Thoracic aorta (tissue), 2 donors: Measurements from ENCODE around the gene TMEM209. TPM values are rescaled to one million over a fixed set of nuclear protein-coding genes. Genes with fewer than 3 reads are reported as not detected.
"Not testable (repeated sequence)": the region's sequence is repeated elsewhere in the genome, so short reads cannot be mapped to it uniquely, and the experiment has no call there.

Source experiments
- ATAC-seq: fragments of 150-250 bp; one replicate; pipeline ENCODE4 v1.8.0; 2017; ENCODE audit warnings: low read depth; ENCODE audit not compliant: insufficient number of reproducible peaks, low FRiP score
- DNase-seq: peaks from one replicate; pipeline ENCODE4 v3.0.0-alpha.2; 2020; ENCODE audit warnings: low spot score
- H3K27ac ChIP-seq, 2 donors: fragments of 200-600 bp; sonication (generic); 1 replicate in 1 of 2; 2 replicates in 1 of 2; pipeline ENCODE4 v1.5.1; 2016; ENCODE audit warnings: mild to moderate bottlenecking in 2 of 2, moderate library complexity in 2 of 2
- H3K27me3 ChIP-seq: fragments of 200-600 bp; sonication (generic); replicated peaks from 2 replicates; pipeline ENCODE4 v1.6.0; 2016; ENCODE audit warnings: mild to moderate bottlenecking; ENCODE audit not compliant: insufficient read depth
- H3K36me3 ChIP-seq: fragments of 200-600 bp; sonication (generic); one replicate; pipeline ENCODE4 v1.5.1; 2016
- H3K4me1 ChIP-seq, 2 donors: fragments of 200-600 bp; sonication (generic); 1 replicate in 1 of 2; 2 replicates in 1 of 2; pipeline versions ENCODE4 v1.5.1 to v1.6.0; 2016; ENCODE audit warnings: low read depth in 2 of 2, mild to moderate bottlenecking in 1 of 2; ENCODE audit not compliant: control insufficient read depth in 1 of 2
- H3K4me3 ChIP-seq: fragments of 200-600 bp; sonication (generic); 2 replicates; pipeline ENCODE4 v1.5.1; 2016; ENCODE audit warnings: mild to moderate bottlenecking
- H3K9me3 ChIP-seq: fragments of 200-600 bp; sonication (generic); 2 replicates; pipeline ENCODE4 v1.5.1; 2016
- total RNA-seq, 2 donors: library from RNA; depleted of rRNA; stranded (reverse); fragments of >200 nt; gene quantifications; one replicate each; pipeline versions ENCODE4 v1.1.0 to v1.2.3, GENCODE V29; 2016
- TF ChIP-seq, protein P1 (sequence below): fragments of 200-600 bp; sonication (generic); IDR thresholded peaks from one replicate; pipeline ENCODE4 v1.5.1; 2019; ENCODE audit warnings: antibody characterized with exemption

TMEM209 gene
- total RNA-seq, 2 donors from 2014 or later = 8.7 to 9.9 TPM

DNA sequence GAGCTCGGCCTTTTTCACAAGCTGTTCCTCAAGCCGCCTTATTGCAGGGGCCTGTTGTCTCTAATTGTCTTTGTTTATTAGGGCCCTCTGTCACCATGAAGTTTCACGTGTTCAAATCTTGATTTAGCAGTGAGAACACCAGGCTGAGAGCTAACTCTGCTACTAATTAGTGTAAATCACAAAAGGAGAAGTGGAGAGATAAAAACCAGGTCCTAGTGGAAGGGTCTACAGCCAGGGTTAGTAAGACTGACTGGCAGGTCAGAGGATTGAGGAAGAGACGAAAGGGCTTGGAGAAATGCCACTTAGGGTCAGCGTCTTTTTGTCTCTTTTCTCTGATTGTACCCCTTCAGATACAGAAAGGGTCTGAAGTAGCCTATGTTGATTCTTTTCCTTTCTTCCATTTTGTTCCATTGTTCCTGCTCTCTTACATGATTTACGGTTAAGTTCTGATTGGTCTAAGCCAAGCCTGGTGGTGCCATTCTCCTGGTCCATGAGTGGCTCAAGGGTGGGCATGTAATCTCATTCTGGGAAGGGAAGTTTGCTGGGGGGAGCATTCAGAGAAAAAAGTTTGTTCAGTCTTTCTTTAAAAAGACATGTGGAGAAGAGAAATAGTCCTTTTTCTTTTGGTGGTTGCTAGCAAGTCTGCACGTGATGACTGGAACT lies 23.8 kb upstream of the TMEM209 start:
- TF ChIP-seq, protein P1, sequence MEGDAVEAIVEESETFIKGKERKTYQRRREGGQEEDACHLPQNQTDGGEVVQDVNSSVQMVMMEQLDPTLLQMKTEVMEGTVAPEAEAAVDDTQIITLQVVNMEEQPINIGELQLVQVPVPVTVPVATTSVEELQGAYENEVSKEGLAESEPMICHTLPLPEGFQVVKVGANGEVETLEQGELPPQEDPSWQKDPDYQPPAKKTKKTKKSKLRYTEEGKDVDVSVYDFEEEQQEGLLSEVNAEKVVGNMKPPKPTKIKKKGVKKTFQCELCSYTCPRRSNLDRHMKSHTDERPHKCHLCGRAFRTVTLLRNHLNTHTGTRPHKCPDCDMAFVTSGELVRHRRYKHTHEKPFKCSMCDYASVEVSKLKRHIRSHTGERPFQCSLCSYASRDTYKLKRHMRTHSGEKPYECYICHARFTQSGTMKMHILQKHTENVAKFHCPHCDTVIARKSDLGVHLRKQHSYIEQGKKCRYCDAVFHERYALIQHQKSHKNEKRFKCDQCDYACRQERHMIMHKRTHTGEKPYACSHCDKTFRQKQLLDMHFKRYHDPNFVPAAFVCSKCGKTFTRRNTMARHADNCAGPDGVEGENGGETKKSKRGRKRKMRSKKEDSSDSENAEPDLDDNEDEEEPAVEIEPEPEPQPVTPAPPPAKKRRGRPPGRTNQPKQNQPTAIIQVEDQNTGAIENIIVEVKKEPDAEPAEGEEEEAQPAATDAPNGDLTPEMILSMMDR = no peak
- no peak overlapping the region for H3K27ac ChIP-seq
- H3K27me3 ChIP-seq = no peaks in the 10 kb centered on the region
- no peak overlapping the region for H3K4me3 ChIP-seq
- no peaks in the 10 kb centered on the region for H3K9me3 ChIP-seq
- H3K4me1 ChIP-seq = no peaks in the 10 kb centered on the region
- no peak for ATAC-seq
- DNase-seq = no peak
- H3K36me3 ChIP-seq = no peaks in the 10 kb centered on the region

DNA sequence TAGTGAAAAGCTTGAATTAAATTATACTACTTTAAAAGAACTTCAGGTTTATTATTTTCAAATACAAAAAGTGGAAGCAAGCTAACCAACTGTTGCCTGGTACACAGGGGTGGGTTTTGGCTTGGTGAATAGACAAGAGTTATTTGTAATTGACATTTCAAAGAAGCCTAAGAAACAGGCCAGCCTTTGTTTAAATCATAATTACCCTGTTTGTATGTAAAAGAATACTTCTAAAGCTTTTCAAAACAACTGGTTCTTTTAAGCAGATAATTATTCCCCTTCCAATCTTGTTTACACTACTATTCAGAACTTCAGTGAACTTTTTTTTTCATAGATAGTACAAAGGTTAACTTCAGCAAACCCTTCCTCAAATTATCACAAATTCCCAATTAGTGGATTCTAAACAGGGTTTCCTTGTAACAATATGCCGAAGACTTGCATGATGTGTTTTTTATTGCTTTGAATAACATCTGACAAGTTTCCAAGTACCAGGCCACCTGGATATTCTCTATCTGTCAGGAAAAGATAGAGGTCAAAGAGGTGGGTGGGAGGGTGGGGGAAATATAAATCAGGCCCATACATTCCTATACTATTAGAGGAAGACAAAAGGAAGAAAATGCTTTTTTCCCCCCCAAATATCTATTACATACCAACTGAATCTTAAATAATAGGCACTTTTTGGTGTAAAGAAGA lies 22.8 kb upstream of the TMEM209 start:
- H3K4me3 ChIP-seq = no peak overlapping the region
- H3K27me3 ChIP-seq = no peaks in the 10 kb centered on the region
- H3K27ac ChIP-seq = no peak overlapping the region
- no peaks in the 10 kb centered on the region for H3K9me3 ChIP-seq
- H3K36me3 ChIP-seq = no peaks in the 10 kb centered on the region
- H3K4me1 ChIP-seq = no peaks in the 10 kb centered on the region
- TF ChIP-seq, protein P1 = no peak
- ATAC-seq = no peak
- no peak for DNase-seq

DNA sequence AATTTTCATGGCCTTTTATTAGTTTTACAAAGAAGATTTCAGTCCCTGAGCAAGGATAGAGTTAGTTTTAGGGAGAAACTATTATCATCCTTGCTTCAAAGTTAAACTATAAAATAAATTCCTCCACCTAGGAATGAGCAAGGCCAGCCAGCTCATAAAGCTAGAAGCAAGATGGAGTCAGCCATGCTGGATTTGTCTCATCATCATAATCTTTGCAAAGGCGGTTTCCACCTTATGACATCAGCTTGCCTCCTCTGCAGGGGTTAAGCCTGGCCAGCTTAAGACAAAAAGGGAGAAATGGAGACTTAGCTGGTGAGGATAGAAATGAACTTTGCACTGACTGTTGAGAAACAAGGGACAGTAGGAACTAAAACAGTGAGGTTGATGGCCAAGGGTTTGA lies 21.1 kb upstream of the TMEM209 start:
- H3K27me3 ChIP-seq = no peaks in the 10 kb centered on the region
- H3K27ac ChIP-seq = no peak overlapping the region
- no peaks in the 10 kb centered on the region for H3K9me3 ChIP-seq
- no peaks in the 10 kb centered on the region for H3K4me1 ChIP-seq
- H3K4me3 ChIP-seq = no peak overlapping the region
- no peak for DNase-seq
- TF ChIP-seq, protein P1 = no peak
- no peak for ATAC-seq
- H3K36me3 ChIP-seq = no peaks in the 10 kb centered on the region

DNA sequence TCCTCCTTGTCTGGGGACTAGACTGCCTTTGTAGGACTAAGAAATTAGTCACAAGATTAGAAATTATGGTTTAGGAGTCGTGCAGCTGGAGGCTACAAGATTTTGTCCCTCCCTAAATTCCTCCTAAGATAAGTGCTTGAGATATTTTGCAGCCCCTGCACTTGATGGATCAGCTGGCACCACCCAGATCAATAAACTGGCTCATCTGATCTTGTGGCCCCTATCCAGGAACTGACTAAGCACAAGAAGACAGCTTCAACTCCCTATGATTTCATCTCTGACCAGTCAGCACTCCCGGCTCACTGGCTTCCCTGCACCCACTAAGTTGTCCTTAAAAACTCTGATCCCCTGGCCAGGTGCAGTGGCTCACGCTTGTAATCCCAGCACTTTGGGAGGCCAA lies 19.7 kb upstream of the TMEM209 start:
- not testable (repeated sequence) for H3K4me1 ChIP-seq, H3K9me3 ChIP-seq, ATAC-seq, DNase-seq, H3K36me3 ChIP-seq, H3K27ac ChIP-seq, H3K4me3 ChIP-seq, H3K27me3 ChIP-seq

DNA sequence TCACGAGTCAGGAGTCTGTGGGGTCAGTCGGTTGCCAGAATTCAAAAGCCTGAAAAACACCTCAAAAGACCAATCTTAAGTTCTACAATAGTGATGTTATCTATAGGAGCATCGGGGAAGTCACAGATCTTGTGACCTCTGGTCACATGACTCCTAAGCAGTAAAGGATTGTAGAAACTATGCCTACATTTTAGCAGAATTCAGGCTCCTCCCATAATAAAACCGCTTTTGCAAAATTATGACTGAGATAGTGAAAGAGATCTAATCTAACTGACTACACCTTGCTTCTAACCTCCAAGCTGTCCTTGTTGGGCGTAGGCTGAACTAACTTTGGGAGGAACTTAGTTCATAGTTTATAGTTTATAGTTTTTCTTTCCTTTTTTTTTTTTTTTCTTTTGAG lies 19.0 kb upstream of the TMEM209 start:
- TF ChIP-seq, protein P1 = no peak
- no peak for DNase-seq
- no peak for ATAC-seq
- Histone ChIP-seq H3K9me3 (no peaks in the 10 kb centered on the region), H3K27me3 (no peaks in the 10 kb centered on the region), H3K4me1 (no peaks in the 10 kb centered on the region), H3K27ac (no peak overlapping the region), H3K36me3 (no peaks in the 10 kb centered on the region), H3K4me3 (no peak overlapping the region)
